ENCODE results near the gene PLXDC2.

DNA sequence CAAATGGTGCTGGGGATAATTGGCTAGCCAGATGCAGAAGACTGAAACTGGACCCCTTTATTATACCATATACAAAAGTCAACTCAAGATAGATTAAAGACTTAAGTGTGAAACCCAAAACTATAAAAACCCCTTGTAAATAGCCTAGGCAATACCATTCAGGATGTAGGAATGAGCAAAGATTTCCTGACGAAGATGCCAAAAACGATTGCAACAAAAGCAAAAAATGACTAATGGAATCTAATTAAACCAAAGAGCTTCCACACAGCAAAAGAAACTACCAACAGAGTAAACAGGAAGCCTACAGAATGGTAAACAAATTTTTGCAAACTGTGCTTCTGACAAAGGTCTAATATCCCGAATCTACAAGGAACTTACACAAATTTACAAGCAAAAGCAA lies 30.9 kb upstream of the PLXDC2 start:
- TF ChIP-seq, protein P1, sequence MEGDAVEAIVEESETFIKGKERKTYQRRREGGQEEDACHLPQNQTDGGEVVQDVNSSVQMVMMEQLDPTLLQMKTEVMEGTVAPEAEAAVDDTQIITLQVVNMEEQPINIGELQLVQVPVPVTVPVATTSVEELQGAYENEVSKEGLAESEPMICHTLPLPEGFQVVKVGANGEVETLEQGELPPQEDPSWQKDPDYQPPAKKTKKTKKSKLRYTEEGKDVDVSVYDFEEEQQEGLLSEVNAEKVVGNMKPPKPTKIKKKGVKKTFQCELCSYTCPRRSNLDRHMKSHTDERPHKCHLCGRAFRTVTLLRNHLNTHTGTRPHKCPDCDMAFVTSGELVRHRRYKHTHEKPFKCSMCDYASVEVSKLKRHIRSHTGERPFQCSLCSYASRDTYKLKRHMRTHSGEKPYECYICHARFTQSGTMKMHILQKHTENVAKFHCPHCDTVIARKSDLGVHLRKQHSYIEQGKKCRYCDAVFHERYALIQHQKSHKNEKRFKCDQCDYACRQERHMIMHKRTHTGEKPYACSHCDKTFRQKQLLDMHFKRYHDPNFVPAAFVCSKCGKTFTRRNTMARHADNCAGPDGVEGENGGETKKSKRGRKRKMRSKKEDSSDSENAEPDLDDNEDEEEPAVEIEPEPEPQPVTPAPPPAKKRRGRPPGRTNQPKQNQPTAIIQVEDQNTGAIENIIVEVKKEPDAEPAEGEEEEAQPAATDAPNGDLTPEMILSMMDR (IDR thresholded peaks at IDR 0.05) = no peak
- TF ChIP-seq EZH2 (IDR thresholded peaks at IDR 0.05; ENCODE audit: borderline replicate concordance, insufficient read depth, low read depth, low read length, poor library complexity, severe bottlenecking) = no peak

Data from B cell (primary cell).